PC-9 (cell line): ENCODE results near the gene TMUB2. TPM values are rescaled to one million over a fixed set of nuclear protein-coding genes. Genes with fewer than 3 reads are reported as not detected.

ENCODE experiments used
- BruUV-seq: library from RNA; stranded (reverse); fragments of 400-500 nt; replicated peaks from 2 replicates; lab custom pipeline; 2021; lab: Mats Ljungman, UMichigan
- CTCF ChIA-PET: fragments of 300-600 bp; sonication (Branson Sonifier 250); formaldehyde crosslinking; loops from one replicate; lab custom pipeline; 2022; ENCODE audit warnings: antibody characterized with exemption; lab: Charles Lee
- POLR2A ChIA-PET: fragments of 300-600 bp; sonication (Branson Sonifier 250); formaldehyde crosslinking; loops from one replicate; lab custom pipeline; 2022; ENCODE audit warnings: antibody characterized with exemption; ENCODE audit not compliant: unreplicated experiment; lab: Charles Lee
- DNase-seq, 2 experiments: peaks; one replicate each; pipeline versions ENCODE4 v3.0.0 to v3.0.0-alpha.2; 2015 to 2022; ENCODE audit warnings: mixed read lengths in 1 of 2
- H2AFZ ChIP-seq: fragments of 200-600 bp; sonication (generic); 2 replicates; pipeline ENCODE4 v1.8.1; 2017; ENCODE audit warnings: antibody characterized with exemption
- H3F3A ChIP-seq: fragments of 200-600 bp; sonication (generic); 2 replicates; pipeline ENCODE4 v1.8.1; 2017; ENCODE audit warnings: antibody characterized with exemption, mild to moderate bottlenecking, low read depth; ENCODE audit not compliant: insufficient read depth
- H3K27ac ChIP-seq: fragments of 200-600 bp; sonication (generic); 2 replicates; pipeline ENCODE4 v1.6.1; 2016; ENCODE audit warnings: mixed run types
- H3K27me3 ChIP-seq: fragments of 200-600 bp; sonication (generic); 2 replicates; pipeline ENCODE4 v1.6.1; 2016; ENCODE audit warnings: low read depth, mixed run types; ENCODE audit not compliant: insufficient read depth
- H3K36me3 ChIP-seq: fragments of 200-600 bp; sonication (generic); 2 replicates; pipeline ENCODE4 v1.6.1; 2016; ENCODE audit warnings: low read depth, mixed run types
- H3K4me1 ChIP-seq: fragments of 200-600 bp; sonication (generic); replicated peaks from 2 replicates; pipeline ENCODE4 v1.6.1; 2016; ENCODE audit warnings: mixed run types; ENCODE audit not compliant: insufficient read depth
- H3K4me2 ChIP-seq: fragments of 200-600 bp; sonication (generic); 2 replicates; pipeline ENCODE4 v1.6.1; 2017; ENCODE audit warnings: mixed run types
- H3K4me3 ChIP-seq: fragments of 200-600 bp; sonication (generic); 2 replicates; pipeline ENCODE4 v1.6.1; 2016; ENCODE audit warnings: mixed run types
- H3K79me2 ChIP-seq: fragments of 200-600 bp; sonication (generic); 2 replicates; pipeline ENCODE4 v1.6.1; 2017; ENCODE audit warnings: low read depth, mixed run types
- H3K9me2 ChIP-seq: fragments of 200-600 bp; sonication (generic); 2 replicates; pipeline ENCODE4 v1.8.1; 2017; ENCODE audit warnings: mild to moderate bottlenecking; ENCODE audit not compliant: insufficient read depth
- H3K9me3 ChIP-seq: fragments of 200-600 bp; sonication (generic); 2 replicates; pipeline ENCODE4 v1.8.1; 2016; ENCODE audit warnings: low read depth; ENCODE audit not compliant: insufficient read depth
- H4K20me1 ChIP-seq: fragments of 200-600 bp; sonication (generic); 2 replicates; pipeline ENCODE4 v1.8.1; 2017; ENCODE audit not compliant: insufficient read depth
- CTCF ChIP-seq: fragments of 200-600 bp; sonication (generic); conservative IDR thresholded peaks from 2 replicates; pipeline ENCODE4 v1.6.1; 2017; ENCODE audit warnings: mixed run types, antibody characterized with exemption, mild to moderate bottlenecking, moderate library complexity
- EZH2 ChIP-seq: fragments of 200-600 bp; sonication (generic); IDR thresholded peaks from 2 replicates; pipeline ENCODE4 v1.8.0; 2017; ENCODE audit warnings: antibody characterized with exemption, low read depth
- intact Hi-C: fragments of 100-400 bp; cut with micrococcal nuclease; formaldehyde crosslinking; loops from one replicate; pipeline ENCODE4 v1.10.0; 2022; ENCODE audit not compliant: unreplicated experiment
- total RNA-seq: library from RNA; stranded (reverse); gene quantifications from 2 replicates; pipeline ENCODE4 v1.2.3, GENCODE V29; 2021

TMUB2 gene
- total RNA-seq, 1 experiment from 2014 or later: 45.5 TPM

- TF ChIP-seq CTCF (no peak), EZH2 (no peak)
- no peaks in the 10 kb centered on the region; the same call in 1 of the 2 replicates for H3F3A ChIP-seq
- no peak overlapping the region for H2AFZ ChIP-seq
- H3K4me3 ChIP-seq: no peak overlapping the region
- H3K27ac ChIP-seq: no peak overlapping the region
- H3K9me3 ChIP-seq: no peaks in the 10 kb centered on the region
- H3K79me2 ChIP-seq: no peaks in the 10 kb centered on the region
- BruUV-seq: no TSS peak
- no peaks in the 10 kb centered on the region; the same call in 1 of the 2 replicates for H3K36me3 ChIP-seq
- intact Hi-C loops: no loop called here
- no peaks in the 10 kb centered on the region for H4K20me1 ChIP-seq
- no peak overlapping the region for H3K4me2 ChIP-seq
- DNase-seq: no peak
- H3K9me2 ChIP-seq: no peaks in the 10 kb centered on the region
- CTCF ChIA-PET: no interaction called here
- H3K27me3 ChIP-seq: no peaks in the 10 kb centered on the region
- POLR2A ChIA-PET: no interaction called here
- H3K4me1 ChIP-seq: no peaks in the 10 kb centered on the region
These were observed 27.1 kb upstream of the TMUB2 start for GRCh38 chr17:44159519-44160210.

- H3K9me2 ChIP-seq: no peaks in the 10 kb centered on the region
- no peak overlapping the region for H3K4me2 ChIP-seq
- TF ChIP-seq EZH2 (no peak), CTCF (no peak)
- intact Hi-C loops: no loop called here
- H3K36me3 ChIP-seq: no peaks in the 10 kb centered on the region
- no peaks in the 10 kb centered on the region for H3K9me3 ChIP-seq
- H3K79me2 ChIP-seq: no peaks in the 10 kb centered on the region
- H3K4me1 ChIP-seq: no peaks in the 10 kb centered on the region
- H3K4me3 ChIP-seq: no peak overlapping the region
- no TSS peak for BruUV-seq
- no peak overlapping the region for H2AFZ ChIP-seq
- POLR2A ChIA-PET: no interaction called here
- CTCF ChIA-PET: no interaction called here
- no peaks in the 10 kb centered on the region for H3K27me3 ChIP-seq
- DNase-seq: no peak
- no peak overlapping the region for H3K27ac ChIP-seq
- H4K20me1 ChIP-seq: no peaks in the 10 kb centered on the region
- no peaks in the 10 kb centered on the region; the same call in 1 of the 2 replicates for H3F3A ChIP-seq
These were observed 22.3 kb upstream of the TMUB2 start for GRCh38 chr17:44164476-44164875.

GRCh38 chr17:44167181-44167861 is 19.5 kb upstream of the TMUB2 start:
- no peak overlapping the region for H2AFZ ChIP-seq
- H3F3A ChIP-seq: no peaks in the 10 kb centered on the region; the same call in 1 of the 2 replicates
- no peak for DNase-seq
- no peaks in the 10 kb centered on the region for H3K9me2 ChIP-seq
- H3K9me3 ChIP-seq: no peaks in the 10 kb centered on the region
- no peaks in the 10 kb centered on the region for H3K79me2 ChIP-seq
- POLR2A ChIA-PET: interaction anchor here (0.6 to 0.7 kb wide), 2 partner anchors 30 to 101 kb away, joined by 4 to 6 read pairs; no protein-coding TSS in a partner anchor
- TF ChIP-seq EZH2 (no peak), CTCF (no peak)
- no peaks in the 10 kb centered on the region for H4K20me1 ChIP-seq
- CTCF ChIA-PET: interaction anchor here (1.8 kb wide), 1 partner anchor 83 kb away, joined by 14 read pairs; no protein-coding TSS in a partner anchor
- H3K27ac ChIP-seq: no peak overlapping the region
- H3K27me3 ChIP-seq: no peaks in the 10 kb centered on the region
- H3K4me2 ChIP-seq: no peak overlapping the region
- intact Hi-C loops: no loop called here
- H3K4me1 ChIP-seq: no peaks in the 10 kb centered on the region
- BruUV-seq: no TSS peak
- H3K4me3 ChIP-seq: no peak overlapping the region
- H3K36me3 ChIP-seq: no peaks in the 10 kb centered on the region
